Activated CD4-positive, alpha-beta memory T cell treated with anti-CD3 and anti-CD28 coated beads for 36 hours (primary cell): ENCODE results near the gene WDR1. TPM values are rescaled to one million over a fixed set of nuclear protein-coding genes. Genes with fewer than 3 reads are reported as not detected.
A peak's percentile ranks its signal among the peaks of the same experiment; 100 is the strongest.

Experiments used
- CTCF ChIA-PET: fragments of 350-600 bp; sonication (Branson Sonifier 250); formaldehyde crosslinking; loops from one replicate; lab custom pipeline; 2021; ENCODE audit warnings: antibody characterized with exemption, inconsistent platforms; lab: Charles Lee
- POLR2A ChIA-PET: fragments of 350-600 bp; sonication (Branson Sonifier 250); formaldehyde crosslinking; loops from one replicate; lab custom pipeline; 2021; ENCODE audit warnings: antibody characterized with exemption; lab: Charles Lee
- DNase-seq: peaks from one replicate; pipeline ENCODE4 v3.0.0-alpha.2; 2020
- H3K27ac Mint-ChIP-seq: one replicate; pipeline ENCODE4 v1.8.0; 2021; ENCODE audit warnings: mixed read lengths
- H3K27me3 Mint-ChIP-seq: one replicate; pipeline ENCODE4 v1.8.0; 2021; ENCODE audit warnings: mixed read lengths
- H3K36me3 Mint-ChIP-seq: one replicate; pipeline ENCODE4 v1.8.0; 2021; ENCODE audit warnings: mixed read lengths
- H3K4me1 Mint-ChIP-seq: one replicate; pipeline ENCODE4 v1.8.0; 2021; ENCODE audit warnings: low read depth, mixed read lengths
- H3K4me3 Mint-ChIP-seq: one replicate; pipeline ENCODE4 v1.8.0; 2021; ENCODE audit warnings: mild to moderate bottlenecking, mixed read lengths
- H3K9me3 Mint-ChIP-seq: one replicate; pipeline ENCODE4 v1.8.0; 2021; ENCODE audit warnings: mixed read lengths
- intact Hi-C: fragments of 100-400 bp; cut with micrococcal nuclease; formaldehyde crosslinking; loops from one replicate; pipeline ENCODE4 v1.15.1; 2023
- total RNA-seq, 2 experiments: library from RNA; stranded (reverse); gene quantifications; one replicate each; pipeline ENCODE4 v1.2.3, GENCODE V29; 2021

The WDR1 gene
- total RNA-seq, result 100 to 1,000 TPM; 351 to 353 TPM

DNA sequence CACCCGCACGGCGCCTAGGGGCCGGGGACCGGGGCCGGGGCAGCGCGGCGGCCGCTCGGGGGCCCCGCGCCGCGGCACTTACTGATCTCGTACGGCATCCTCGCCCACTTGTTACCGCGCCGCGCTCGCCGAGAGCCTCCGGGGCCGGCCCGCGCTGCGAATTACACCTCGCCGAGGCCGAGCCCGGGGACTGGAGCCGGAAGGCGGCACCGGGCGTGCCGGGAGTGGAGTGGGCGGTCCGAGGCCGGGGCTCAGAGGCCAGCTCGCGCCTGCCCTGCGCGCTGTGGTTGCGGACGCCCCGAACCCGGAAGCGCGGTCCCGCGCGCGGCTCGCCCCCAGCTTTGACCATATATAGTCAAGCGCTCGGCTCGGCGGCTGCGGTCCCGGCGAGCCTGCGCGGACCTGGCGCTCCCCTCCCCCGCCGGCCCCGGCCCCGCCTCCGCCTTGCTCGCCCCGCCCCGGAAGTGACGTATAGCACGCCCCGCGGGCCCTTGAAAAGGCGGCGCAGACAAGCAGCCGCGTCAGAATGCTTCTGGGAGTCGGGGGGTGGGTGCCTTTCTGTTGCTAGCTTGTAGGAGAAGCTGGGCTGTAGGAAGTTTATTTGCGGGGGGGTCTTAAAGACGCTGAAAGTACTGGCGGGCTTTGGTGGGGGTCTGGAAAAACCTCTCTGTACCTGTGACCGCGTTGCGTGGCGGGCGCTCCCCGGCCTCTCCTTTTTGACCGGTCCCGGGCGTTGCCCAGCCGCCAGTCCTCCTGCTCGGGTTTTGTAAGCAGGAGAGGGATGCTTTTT lies at the start of gene WDR1:
Gene WDR1 (minus strand): TSS at position 231 of the 790 bp plus-strand sequence. CDS start 133 bp downstream, at position 98.
- POLR2A ChIA-PET, result interaction anchor here (0.8 to 3.5 kb wide), 10 partner anchors 9 to 344 kb away, joined by 3 to 80 read pairs (median 6); partner anchors contain the start of gene ZNF518B
- intact Hi-C loops, result loop anchor here (1.0 to 10.0 kb wide), 9 partner anchors 10 to 964 kb away; no protein-coding TSS in a partner anchor
- Mint-ChIP-seq H3K9me3 (no peaks in the 10 kb centered on the region), H3K4me1 (peaks cover 57% of the 10 kb centered on the region), H3K27ac (peak within 1 kb of the TSS; percentile 97), H3K36me3 (peaks cover 40% of the 10 kb centered on the region), H3K27me3 (no peaks in the 10 kb centered on the region), H3K4me3 (peak within 1 kb of the TSS; percentile 94)
- CTCF ChIA-PET, result interaction anchor here (1.1 to 2.3 kb wide), 7 partner anchors 13 to 433 kb away, joined by 3 to 20 read pairs (median 5); no protein-coding TSS in a partner anchor
- DNase-seq, result peak; percentile 96

- no peaks in the 10 kb centered on the region for H3K36me3 Mint-ChIP-seq
- ChIA-PET POLR2A (no interaction called here), CTCF (interaction anchor here (0.6 to 4.2 kb wide), 15 partner anchors 10 to 384 kb away, joined by 3 to 51 read pairs (median 4); no protein-coding TSS in a partner anchor)
- no peak for DNase-seq
- no peaks in the 10 kb centered on the region for H3K9me3 Mint-ChIP-seq
- intact Hi-C loops, result loop anchor here (1.0 kb wide), 1 partner anchor 373 kb away; no protein-coding TSS in a partner anchor
- H3K27ac Mint-ChIP-seq, result no peak overlapping the region
- peaks cover 31% of the 10 kb centered on the region for H3K4me1 Mint-ChIP-seq
- H3K27me3 Mint-ChIP-seq, result no peaks in the 10 kb centered on the region
- H3K4me3 Mint-ChIP-seq, result no peak overlapping the region
These were observed 48.3 kb upstream of the WDR1 start for GRCh38 chr4:10164877-10165283.

GRCh38 chr4:10163296-10163695 lies 46.7 kb upstream of the WDR1 start:
- Mint-ChIP-seq H3K27ac (no peak overlapping the region), H3K4me1 (peaks cover 31% of the 10 kb centered on the region), H3K27me3 (no peaks in the 10 kb centered on the region), H3K36me3 (no peaks in the 10 kb centered on the region), H3K9me3 (no peaks in the 10 kb centered on the region), H3K4me3 (no peak overlapping the region)
- CTCF ChIA-PET, result interaction anchor here (0.7 to 4.2 kb wide), 7 partner anchors 9 to 375 kb away, joined by 3 to 51 read pairs (median 3); no protein-coding TSS in a partner anchor
- intact Hi-C loops, result no loop called here
- POLR2A ChIA-PET, result interaction anchor here (1.4 to 1.7 kb wide), 2 partner anchors 25 to 46 kb away, joined by 3 to 5 read pairs; no protein-coding TSS in a partner anchor
- no peak for DNase-seq

DNA sequence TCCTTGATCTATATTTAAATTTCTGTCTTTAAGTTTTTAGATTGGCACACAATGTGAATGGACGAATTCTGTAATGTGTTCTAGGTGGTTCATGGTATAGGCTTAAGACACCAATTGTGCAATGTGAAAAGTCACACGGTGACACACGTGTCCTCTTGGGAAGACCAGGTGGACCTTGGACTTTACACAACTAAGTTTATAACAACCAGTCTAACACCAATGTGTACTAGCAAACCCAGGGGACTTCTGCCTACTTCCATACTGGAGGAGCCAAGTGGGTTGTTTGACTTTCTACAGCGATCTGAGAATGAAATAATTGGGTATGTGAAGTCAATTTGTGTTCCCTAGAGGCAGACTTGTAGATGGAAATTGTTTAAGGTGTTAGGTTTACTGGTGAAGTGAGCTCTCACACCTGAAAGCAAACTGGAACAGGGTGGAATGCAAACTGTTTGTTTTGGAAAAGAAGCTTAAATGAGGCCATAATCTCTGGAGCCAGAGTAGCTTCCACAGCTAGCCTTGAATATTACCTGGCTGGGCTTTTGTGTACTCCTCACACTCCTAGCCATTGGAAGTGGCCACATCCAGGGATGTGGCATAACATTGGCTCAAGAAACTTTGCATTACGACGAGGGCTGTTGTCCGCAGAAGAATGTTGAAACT lies 45.9 kb upstream of the WDR1 start:
- no peak for DNase-seq
- intact Hi-C loops, result loop anchor here (1.0 kb wide), 1 partner anchor 19 kb away; no protein-coding TSS in a partner anchor
- no peaks in the 10 kb centered on the region for H3K36me3 Mint-ChIP-seq
- no peaks in the 10 kb centered on the region for H3K9me3 Mint-ChIP-seq
- H3K4me3 Mint-ChIP-seq, result no peak overlapping the region
- POLR2A ChIA-PET, result interaction anchor here (1.4 to 1.7 kb wide), 2 partner anchors 26 to 45 kb away, joined by 3 to 5 read pairs; no protein-coding TSS in a partner anchor
- peaks cover 36% of the 10 kb centered on the region for H3K4me1 Mint-ChIP-seq
- CTCF ChIA-PET, result interaction anchor here (0.7 to 4.2 kb wide), 8 partner anchors 8 to 472 kb away, joined by 3 to 51 read pairs (median 4); no protein-coding TSS in a partner anchor
- no peak overlapping the region for H3K27ac Mint-ChIP-seq
- no peaks in the 10 kb centered on the region for H3K27me3 Mint-ChIP-seq

- Mint-ChIP-seq H3K9me3 (no peaks in the 10 kb centered on the region), H3K4me1 (peaks cover 36% of the 10 kb centered on the region), H3K4me3 (no peak overlapping the region), H3K27ac (peak overlapping the region; percentile 64), H3K36me3 (no peaks in the 10 kb centered on the region), H3K27me3 (no peaks in the 10 kb centered on the region)
- DNase-seq, result peak; percentile 78
- CTCF ChIA-PET, result interaction anchor here (0.6 to 5.8 kb wide), 9 partner anchors 16 to 472 kb away, joined by 3 to 91 read pairs (median 5); no protein-coding TSS in a partner anchor
- intact Hi-C loops, result loop anchor here (1.0 kb wide), 1 partner anchor 19 kb away; no protein-coding TSS in a partner anchor
- POLR2A ChIA-PET, result interaction anchor here (1.1 kb wide), 1 partner anchor 43 kb away, joined by 4 read pairs; no protein-coding TSS in a partner anchor
These were observed 45.2 kb upstream of the WDR1 start for GRCh38 chr4:10161840-10162239.

- CTCF ChIA-PET, result interaction anchor here (0.6 to 5.8 kb wide), 12 partner anchors 10 to 388 kb away, joined by 3 to 91 read pairs (median 4); partner anchors contain the start of gene ZNF518B
- H3K4me1 Mint-ChIP-seq, result peaks cover 36% of the 10 kb centered on the region
- H3K36me3 Mint-ChIP-seq, result no peaks in the 10 kb centered on the region
- no peak for DNase-seq
- no peaks in the 10 kb centered on the region for H3K9me3 Mint-ChIP-seq
- no peak overlapping the region for H3K4me3 Mint-ChIP-seq
- POLR2A ChIA-PET, result interaction anchor here (1.1 kb wide), 1 partner anchor 43 kb away, joined by 4 read pairs; no protein-coding TSS in a partner anchor
- no peaks in the 10 kb centered on the region for H3K27me3 Mint-ChIP-seq
- H3K27ac Mint-ChIP-seq, result no peak overlapping the region
- intact Hi-C loops, result no loop called here
These were observed 44.5 kb upstream of the WDR1 start for GRCh38 chr4:10161146-10161545.

DNA sequence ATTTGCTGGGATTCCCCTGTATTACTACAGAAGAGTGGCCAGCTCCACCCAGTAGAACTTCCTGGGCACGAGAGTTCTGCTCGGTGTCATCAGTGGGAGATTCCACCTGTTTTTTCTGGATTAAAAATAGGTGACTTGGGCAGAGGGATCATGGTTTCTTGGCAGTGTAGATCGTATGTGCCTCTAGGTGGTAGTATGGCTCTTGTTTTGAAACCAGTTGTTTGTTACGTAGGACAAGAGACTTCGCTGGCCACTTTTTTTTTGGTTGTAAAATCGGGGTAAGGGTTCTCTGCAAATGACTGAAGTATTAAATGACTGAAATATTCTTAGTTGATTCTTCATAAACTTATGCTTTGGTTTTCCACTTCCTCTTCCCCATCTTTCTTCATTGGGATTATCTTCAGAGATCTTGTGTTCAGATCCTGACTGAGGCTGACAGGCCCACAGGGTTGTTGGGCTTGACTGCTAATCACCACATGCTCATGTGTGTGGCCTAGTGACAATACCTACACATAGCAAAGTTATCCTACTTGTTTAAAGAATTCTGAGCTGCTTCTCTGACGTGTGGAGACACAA lies 43.8 kb upstream of the WDR1 start:
- no peak overlapping the region for H3K27ac Mint-ChIP-seq
- H3K4me1 Mint-ChIP-seq, result peaks cover 36% of the 10 kb centered on the region
- no peak for DNase-seq
- H3K4me3 Mint-ChIP-seq, result no peak overlapping the region
- no peaks in the 10 kb centered on the region for H3K9me3 Mint-ChIP-seq
- CTCF ChIA-PET, result interaction anchor here (0.6 to 5.8 kb wide), 13 partner anchors 9 to 389 kb away, joined by 3 to 91 read pairs (median 5); partner anchors contain the start of gene ZNF518B
- no peaks in the 10 kb centered on the region for H3K36me3 Mint-ChIP-seq
- H3K27me3 Mint-ChIP-seq, result no peaks in the 10 kb centered on the region
- POLR2A ChIA-PET, result no interaction called here
- intact Hi-C loops, result loop anchor here (1.0 kb wide), 1 partner anchor 378 kb away; no protein-coding TSS in a partner anchor

DNA sequence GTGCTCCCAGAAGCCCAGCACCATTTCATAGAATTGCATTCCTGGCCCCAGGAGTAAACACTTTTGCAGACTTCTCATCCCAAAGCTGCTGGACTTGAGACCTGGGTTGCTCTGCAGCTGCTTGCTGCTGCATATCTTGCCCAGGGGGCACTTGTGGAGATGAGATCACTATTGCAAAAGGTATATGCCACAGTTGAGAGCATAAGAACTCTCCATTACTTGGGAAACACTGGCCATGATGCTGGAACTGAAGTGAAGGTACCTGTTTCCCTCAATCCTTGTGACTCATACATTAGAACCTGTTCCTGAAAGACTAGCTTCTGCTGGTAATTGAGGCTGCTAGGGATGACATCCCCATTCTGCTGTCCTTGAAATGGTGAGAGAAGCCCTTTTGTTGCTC lies 43.1 kb upstream of the WDR1 start:
- Mint-ChIP-seq H3K4me1 (peaks cover 32% of the 10 kb centered on the region), H3K27ac (no peak overlapping the region), H3K9me3 (no peaks in the 10 kb centered on the region), H3K36me3 (no peaks in the 10 kb centered on the region), H3K4me3 (no peak overlapping the region), H3K27me3 (no peaks in the 10 kb centered on the region)
- CTCF ChIA-PET, result interaction anchor here (0.6 to 5.8 kb wide), 9 partner anchors 8 to 394 kb away, joined by 3 to 91 read pairs (median 6); partner anchors contain the start of gene ZNF518B
- intact Hi-C loops, result loop anchor here (1.0 kb wide), 1 partner anchor 379 kb away; no protein-coding TSS in a partner anchor
- DNase-seq, result no peak
- POLR2A ChIA-PET, result no interaction called here

GRCh38 chr4:10158333-10158942 lies 41.8 kb upstream of the WDR1 start:
- ChIA-PET CTCF (interaction anchor here (0.7 to 5.8 kb wide), 19 partner anchors 10 to 1027 kb away, joined by 3 to 91 read pairs (median 4); no protein-coding TSS in a partner anchor), POLR2A (no interaction called here)
- Mint-ChIP-seq H3K4me3 (no peak overlapping the region), H3K27me3 (no peaks in the 10 kb centered on the region), H3K36me3 (no peaks in the 10 kb centered on the region), H3K4me1 (peaks cover 32% of the 10 kb centered on the region), H3K9me3 (no peaks in the 10 kb centered on the region), H3K27ac (no peak overlapping the region)
- no peak for DNase-seq
- intact Hi-C loops, result no loop called here

DNA sequence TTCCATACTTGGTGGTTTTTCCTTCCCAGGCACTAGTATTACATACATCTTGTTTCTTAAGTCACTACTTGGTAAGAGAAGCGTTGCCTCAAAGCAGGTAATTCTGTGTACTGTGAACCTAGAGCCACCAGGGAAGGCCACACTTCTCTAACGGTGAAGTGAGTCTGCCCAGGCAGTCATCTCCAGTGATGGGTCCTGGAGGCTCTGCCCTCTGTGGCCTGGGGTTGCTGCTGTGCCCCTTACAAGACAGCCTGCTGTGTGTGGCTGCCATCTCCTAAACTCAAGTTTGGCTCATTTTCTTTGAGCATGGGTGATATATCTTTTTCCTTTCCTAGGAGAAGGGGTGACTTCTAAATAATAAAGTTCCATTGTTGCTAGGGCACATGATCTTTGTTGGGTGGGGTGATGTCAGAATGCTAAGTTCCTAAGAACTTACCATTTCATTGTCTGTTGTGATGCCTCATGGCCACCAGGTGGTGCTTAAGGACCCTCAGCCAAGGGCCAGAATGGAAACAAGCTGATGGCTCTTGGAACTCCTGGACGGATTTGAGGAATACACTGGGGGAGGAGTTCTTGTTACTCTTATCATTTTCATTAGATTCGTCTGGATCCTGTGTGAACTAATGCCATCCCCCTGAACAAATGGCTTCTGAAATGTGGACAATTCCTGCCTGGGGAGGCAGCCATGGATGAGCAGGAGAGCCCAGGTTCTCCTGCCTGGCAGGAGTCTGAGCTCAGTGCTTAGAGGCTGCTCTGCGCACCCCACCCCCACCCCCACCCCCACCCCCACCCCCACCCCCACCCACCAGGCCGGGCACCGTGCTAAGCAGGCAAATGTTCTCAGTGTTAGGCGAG lies 41.1 kb upstream of the WDR1 start:
- H3K4me1 Mint-ChIP-seq, result peaks cover 29% of the 10 kb centered on the region
- H3K36me3 Mint-ChIP-seq, result no peaks in the 10 kb centered on the region
- no peaks in the 10 kb centered on the region for H3K9me3 Mint-ChIP-seq
- intact Hi-C loops, result loop anchor here (1.0 to 2.0 kb wide), 3 partner anchors 41 to 303 kb away; partner anchors contain the start of gene WDR1
- H3K27ac Mint-ChIP-seq, result no peak overlapping the region
- ChIA-PET POLR2A (no interaction called here), CTCF (interaction anchor here (0.7 to 5.8 kb wide), 18 partner anchors 20 to 1028 kb away, joined by 3 to 91 read pairs (median 4); no protein-coding TSS in a partner anchor)
- H3K4me3 Mint-ChIP-seq, result no peak overlapping the region
- no peaks in the 10 kb centered on the region for H3K27me3 Mint-ChIP-seq
- DNase-seq, result peak; percentile 62
